GM21786 (cell line): ENCODE measurements around the gene ADAMTSL1.
A peak's percentile ranks its signal among the peaks of the same experiment; 100 is the strongest.

Source experiments
- ATAC-seq: cut with Tn5 transposase; IDR thresholded peaks from one replicate; pipeline ENCODE4 v1.9.1; 2021; ENCODE audit not compliant: unreplicated experiment

The ADAMTSL1 gene

DNA sequence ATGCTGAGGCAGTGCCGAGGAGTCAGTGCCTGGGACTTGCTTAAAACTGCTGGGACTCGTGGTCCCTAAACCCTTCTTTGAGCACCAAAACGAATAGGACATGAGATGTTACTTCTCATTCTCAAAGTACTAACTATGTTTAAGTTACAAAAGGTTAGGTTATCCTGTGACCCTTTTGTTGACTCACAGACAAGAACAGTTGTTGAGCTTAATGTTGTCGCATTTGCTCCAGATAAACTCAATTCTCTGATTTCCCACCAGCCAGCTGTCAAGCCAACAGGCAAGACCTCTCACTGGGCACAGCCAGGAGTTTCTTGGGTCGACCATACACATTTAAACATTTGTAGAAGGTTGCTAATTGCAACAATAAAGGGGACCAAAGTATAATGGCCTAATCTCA lies 249.4 kb downstream of the ADAMTSL1 start:
- no peak for ATAC-seq

DNA sequence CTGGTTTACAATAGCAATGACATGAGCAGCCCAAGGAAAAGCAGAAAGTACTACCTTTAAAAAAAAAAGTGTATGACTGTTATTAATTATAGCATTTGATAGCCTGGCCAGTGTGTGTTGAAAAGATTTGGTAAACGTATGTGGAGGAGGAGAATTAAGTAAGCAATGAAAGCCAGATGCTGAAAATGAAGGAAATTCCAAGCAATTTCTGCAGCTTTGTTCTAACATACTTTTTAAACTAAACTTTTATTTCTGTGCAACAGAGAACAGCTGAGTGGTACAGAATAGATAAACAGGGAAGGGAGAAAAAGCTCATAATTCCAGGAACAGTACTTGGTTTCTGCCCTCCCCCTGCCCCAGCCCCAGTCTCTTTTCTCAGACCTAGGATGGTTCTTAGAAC lies 252.6 kb downstream of the ADAMTSL1 start:
- ATAC-seq: no peak

DNA sequence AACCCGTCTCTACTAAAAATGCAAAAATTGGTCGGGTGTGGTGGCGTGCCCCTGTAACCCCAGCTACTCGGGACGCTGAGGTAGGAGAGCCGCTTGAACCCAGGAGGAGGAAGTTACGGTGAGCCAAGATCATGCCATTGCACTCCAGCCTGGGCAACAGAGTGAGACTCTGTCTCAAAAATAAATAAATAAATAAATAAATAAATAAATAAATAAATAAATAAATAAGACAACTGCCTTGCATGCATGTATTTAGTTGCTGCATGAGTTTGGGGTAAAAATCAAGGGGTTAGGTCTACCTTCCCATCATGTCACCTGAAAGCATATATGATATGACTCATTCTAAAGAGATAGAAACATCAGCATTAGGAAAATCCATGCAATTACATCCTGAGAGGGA lies 254.0 kb downstream of the ADAMTSL1 start:
- ATAC-seq: no peak

DNA sequence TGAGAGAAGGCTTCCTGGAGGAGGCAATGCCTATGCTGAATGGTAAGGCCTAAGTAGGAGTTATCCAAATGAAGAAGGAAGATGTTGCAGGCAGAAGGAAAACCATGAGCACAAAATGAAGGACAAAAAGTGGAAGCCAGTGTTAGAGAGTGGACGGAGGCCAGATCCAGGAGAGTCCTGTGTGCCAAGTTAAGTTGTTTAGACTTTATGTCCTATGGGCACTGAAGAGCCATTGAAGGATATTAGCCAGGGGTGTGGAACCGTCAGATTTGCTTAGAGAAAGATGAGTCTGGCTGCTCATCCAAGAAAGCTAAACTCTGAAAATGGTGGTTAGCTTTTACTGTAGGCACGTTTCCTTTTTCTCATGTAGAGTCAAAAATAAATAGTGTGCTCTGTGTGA lies 254.7 kb downstream of the ADAMTSL1 start:
- ATAC-seq: no peak

DNA sequence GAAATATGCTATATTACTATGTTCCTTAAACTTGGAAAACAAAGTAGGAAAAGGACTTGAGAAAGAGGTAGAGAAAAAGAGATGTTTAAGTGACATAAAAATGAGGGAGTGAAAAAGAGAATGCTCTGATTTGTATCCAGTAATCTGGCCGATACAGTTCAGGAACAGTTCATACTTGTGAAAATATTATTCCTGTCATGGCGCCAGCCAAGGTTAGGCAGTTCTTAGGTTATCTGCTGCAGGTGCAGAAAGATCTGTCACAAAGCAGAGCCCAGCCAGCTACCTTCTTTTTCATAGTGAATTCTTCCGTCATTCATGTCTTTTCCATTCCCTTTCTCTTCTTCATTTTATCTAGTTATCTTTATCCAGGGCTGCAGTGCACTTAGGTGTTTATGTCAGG lies 256.3 kb downstream of the ADAMTSL1 start:
- no peak for ATAC-seq

DNA sequence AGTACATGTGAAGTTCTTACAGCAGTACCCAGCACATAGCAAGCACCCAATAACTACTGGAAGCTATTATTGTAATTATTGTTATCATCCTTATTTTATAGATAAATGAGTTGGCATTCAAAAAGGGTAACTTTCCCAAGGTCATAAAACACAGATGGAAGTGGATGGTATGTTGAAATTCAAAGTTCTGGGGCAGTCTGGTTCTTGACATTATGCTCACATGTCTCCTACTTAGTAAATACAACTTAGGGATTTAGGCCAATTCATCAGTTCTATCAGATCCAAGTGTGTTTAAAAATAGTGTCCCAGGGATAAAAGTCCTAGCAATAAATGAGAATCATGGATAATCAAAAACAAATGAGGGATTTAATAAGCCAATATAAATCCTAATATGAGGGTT lies 265.2 kb downstream of the ADAMTSL1 start:
- no peak for ATAC-seq

DNA sequence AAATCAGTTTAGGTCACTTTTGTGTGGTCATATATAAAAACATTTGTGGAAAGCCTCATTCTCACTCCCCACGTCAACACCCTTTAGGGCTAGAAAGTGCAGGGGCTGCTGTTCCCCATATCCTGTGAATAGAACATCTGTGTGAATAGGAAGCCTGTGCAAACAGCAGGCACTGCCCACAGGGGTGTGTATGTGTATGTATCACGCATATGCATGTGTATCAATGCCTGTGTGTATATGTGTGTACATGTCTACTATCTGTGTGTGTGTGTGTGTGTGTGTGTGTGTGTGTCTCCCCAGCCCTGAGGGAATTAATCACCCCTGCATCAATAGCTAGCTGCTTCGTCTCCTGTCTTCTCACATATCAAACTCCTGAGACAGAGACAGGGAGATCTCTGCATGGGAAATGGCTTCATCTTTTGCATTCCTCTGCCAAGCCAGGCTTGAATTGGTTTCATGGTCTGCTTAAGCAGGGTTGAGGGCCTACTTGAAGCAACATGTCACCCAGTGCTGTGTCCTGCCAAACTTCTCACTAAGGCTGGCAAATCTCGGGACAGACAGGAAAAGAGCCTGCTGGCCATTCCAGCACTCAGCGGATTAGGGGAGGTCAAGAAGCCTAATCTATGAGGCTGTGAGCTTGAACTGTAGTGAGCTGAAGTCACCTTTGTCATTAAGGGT lies 265.8 kb downstream of the ADAMTSL1 start:
- ATAC-seq: no peak

DNA sequence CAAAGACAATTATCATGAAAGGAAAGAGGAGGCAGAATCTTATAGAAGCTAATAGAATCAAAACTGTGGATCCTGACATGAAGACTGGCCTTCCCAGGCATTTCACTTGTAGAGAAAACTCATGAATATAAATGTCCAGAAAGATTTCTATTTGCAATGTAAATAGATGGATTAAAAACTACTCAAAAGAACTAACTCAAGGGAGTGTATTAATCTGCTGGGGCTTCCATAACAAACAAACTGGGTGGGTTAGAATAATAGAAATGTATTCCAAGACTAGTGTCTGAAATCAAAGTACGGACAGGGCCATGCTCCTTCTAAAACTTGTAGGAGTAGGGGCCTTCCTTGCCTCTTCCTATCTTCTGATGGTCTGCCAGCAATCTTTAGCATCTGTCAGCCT lies 267.4 kb downstream of the ADAMTSL1 start:
- no peak for ATAC-seq

DNA sequence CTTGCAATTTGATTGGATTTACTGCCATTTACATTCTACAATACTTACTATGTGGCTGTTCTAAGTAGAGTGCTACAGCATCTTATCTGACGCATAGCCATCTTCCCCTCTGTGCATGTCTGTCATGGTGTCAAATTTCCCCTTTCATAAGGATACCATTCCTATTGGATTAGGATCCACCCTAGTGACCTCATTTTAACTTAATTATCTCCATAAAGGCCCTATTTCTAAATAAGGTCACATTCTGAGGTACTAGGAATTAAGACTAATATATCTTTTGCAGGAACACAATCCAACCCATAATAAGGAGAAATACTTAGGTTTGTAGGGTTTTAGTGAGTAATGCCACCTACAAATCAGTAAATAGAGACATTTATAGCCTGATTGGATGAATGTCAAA lies 268.0 kb downstream of the ADAMTSL1 start:
- ATAC-seq: no peak

DNA sequence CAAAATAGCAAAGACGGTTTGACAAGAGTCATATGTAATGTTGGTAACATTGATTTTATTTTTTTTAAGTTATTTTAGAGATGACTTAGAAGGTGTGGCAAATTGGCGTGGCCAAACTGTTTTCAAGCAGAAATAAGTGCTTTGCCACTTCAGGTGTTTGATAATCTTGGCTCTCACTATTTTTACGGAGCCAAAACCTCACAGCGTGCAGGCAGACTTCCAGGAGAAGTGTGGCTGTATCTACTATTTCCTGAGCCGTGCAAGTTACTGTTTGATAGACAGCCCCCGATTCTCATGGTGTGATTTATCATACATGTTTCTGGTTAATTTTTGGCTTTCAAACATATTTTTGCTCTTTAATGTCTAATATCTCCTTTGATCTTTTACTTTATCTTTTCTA lies 269.5 kb downstream of the ADAMTSL1 start:
- ATAC-seq: no peak

DNA sequence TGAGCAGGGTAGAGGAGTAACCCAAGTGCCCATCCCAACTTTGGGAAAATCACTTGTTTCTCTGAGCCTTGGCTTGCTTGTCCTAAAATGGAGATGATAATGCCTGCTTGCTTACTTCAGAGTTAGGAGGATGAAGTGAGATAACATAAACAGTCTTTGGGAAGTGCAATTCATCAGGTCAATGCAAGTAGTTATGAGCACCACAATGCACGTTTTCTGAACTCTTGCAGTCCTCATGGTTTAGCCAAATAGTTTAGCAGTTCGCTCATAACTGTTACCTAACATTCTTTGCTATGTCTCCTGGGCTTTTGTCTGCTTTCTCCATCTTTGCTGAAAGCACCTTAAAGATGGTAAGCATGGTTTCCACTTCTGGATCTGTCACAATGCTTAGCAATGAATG lies 270.0 kb downstream of the ADAMTSL1 start:
- ATAC-seq: no peak

DNA sequence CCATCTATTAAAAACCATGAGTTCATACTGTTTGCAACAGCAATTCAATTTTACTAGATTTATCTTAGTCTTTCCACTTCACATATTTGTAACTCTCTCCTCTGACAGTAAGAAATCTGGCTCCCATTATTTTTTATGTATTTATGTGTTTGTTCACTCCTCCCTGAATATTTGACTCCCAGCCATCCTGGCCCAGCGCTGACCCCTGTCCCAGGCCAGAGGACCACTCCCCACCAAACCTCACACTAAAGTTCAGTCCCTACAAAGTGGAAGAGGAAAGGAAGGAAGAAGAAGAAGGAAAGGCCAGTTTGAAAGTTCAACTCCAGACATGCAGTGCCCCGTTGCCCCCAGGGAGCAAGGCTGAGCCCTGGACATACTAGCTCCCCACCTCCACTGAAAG lies 271.8 kb downstream of the ADAMTSL1 start:
- ATAC-seq: no peak

DNA sequence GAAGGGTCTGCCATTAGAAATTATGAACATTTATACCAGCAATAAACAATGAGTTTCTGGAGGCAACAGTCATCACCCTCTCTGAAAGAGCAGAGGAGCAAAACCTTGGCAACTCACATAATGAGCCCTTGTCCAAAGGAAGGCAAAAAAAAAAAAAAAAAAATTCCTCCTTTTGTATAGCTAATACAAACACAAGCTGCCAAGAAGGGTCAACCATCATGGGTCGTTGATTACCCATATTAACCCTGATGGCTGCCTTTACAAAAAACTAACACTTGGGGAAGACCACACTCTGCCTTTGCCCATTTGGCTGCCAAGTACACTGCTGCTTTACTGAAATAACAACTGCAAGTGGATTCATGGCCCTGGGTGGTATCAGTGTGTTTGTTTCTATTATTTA lies 272.7 kb downstream of the ADAMTSL1 start:
- no peak for ATAC-seq

DNA sequence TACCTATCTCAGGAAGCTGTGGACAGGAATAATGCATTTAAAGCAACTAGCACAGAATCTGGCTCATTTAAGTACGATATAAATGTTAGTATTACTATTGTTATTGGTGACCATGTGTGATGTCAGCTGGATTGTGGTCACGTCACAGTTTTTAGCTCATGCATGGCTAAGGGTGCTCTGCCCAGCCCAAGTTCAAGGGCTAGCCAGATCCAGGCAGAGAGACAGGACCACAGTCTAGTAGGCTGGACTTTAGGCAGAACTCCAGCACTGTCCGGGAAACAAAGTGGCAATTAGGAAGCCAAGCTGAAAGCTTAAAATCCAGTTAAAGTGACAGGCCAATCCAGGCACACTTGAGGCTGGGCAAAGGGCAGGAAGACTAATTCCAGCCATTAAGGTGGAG lies 273.6 kb downstream of the ADAMTSL1 start:
- no peak for ATAC-seq

DNA sequence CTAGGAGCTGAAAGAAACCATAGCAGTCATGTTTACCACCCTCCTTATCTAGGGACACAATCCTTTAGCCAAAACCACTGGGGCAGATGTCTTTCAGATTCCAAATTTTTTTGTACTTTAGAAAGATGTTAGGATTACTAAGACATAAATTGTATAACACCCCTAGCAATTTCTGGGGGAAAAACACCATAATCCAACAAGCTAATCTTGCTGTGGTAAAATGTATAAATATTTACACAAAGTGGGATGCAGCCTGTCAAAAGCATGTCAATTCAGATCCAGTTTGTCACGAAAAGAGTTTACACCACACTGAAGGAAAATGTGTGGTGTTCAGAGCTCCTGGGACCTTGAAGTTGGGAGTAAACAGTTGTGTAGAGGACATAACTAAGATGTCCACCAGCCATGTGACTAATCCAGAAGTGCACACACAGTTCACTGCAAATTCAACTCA lies 274.3 kb downstream of the ADAMTSL1 start:
- ATAC-seq: no peak

DNA sequence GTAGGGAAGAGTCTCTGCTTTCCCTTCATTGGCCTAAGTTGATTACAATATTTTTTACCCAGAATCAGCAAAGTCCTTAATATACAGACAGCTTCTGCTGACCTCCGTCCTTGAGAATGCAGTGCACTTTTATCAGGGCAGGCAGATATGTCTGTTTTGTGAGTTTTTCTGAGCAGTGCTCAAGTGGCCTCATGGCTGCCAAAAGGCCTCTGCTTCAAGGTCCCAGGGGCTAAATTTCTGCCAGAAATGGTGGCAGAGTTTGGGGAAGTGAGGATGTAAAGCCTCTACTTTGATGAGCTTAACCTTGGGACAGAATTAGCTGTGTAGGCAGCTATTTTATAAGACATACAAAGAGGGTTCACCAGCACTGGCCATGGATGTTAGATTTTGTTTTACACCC lies 275.8 kb downstream of the ADAMTSL1 start:
- ATAC-seq: no peak

DNA sequence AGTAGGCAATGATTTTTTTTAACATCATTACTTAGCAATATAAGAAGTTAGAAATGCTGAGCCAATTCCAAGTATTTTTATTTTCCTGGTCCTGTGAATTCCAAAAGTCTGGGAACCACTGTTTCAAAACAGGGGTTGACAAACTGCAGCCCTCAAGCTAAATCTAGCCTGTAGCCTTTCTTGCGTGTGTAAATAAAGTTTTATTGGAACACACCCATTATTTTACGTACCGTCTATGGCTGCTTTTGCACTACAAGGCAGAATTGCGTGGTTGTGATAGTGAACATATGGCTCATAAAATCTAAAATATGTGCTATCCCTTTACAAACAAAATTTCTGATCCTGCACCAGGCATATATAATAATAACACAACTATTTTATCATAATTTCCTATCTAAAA lies 280.0 kb downstream of the ADAMTSL1 start:
- no peak for ATAC-seq

DNA sequence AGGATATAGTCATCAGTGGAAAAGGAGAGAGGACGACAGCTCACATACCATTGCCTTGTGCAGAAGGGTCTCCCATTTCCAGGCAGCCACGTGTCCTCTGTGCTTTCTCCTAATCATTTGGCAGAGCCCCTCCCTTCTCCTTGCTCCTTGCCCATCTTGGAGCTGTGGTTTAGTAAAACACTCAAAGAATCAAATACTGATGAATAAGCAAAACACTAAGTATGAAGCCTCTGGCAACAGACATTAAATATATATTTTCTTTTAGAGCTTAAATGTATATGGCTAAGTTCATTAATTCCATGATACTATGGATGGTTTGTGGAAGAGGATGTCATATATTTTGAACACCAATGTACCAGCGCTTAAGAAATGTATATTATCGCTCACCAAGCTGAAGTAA lies 280.6 kb downstream of the ADAMTSL1 start:
- ATAC-seq: no peak

DNA sequence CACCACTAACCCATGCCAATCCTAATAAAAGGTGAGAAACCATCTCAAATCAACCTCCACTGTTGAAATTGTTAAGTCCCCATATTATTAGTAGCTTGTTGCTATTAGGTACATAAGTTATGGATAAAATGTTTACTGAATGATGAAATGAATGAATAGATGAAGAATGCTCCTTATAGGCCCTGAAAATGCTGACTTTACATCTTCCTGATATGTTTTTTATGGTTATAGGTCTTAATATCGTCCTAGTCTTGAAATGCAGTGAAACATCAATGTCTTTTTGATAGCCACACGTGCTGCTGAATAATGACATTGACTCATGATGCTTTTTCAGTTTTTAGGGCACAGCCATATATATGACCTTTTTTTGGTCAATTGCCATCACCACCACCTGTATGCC lies 281.3 kb downstream of the ADAMTSL1 start:
- ATAC-seq: no peak

DNA sequence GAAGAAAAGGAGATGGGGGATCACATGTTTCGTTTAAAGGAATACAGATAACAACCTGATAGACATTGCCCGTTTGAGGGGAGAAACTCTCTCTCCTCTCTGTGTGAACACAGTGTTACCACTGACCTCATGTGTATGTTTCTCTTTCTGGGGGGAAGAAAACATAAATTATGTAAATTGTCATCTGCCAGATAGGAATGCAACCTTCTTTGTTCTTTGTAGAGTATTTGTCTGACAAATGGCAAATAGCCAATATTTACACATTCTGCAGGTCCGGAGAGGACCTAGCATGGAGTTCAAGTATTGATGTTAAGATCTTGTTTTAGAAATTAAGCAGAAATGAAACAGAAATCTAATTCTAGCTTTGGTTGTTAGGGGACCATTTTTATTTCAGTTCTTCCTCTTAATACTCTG lies 282.8 kb downstream of the ADAMTSL1 start:
- ATAC-seq: peak; percentile 50

DNA sequence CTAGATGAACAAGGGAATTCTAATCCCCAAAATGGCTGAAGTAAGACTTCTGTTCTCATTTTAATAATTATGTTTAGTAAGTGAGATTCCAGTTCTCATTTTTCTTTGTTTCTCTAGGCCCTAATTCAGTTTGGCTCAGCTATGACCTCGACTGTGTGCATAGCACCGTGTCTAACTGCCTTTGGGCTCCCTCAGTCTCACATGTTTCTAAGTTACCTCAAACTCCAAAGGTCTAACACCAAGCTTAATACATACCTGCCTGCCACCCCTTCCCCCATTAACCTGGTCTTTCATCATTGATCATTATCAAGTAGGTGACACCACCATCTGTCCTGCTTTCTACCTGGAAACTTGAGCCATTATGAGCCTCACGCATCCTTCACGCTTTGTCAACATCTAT lies 285.9 kb downstream of the ADAMTSL1 start:
- ATAC-seq: no peak

DNA sequence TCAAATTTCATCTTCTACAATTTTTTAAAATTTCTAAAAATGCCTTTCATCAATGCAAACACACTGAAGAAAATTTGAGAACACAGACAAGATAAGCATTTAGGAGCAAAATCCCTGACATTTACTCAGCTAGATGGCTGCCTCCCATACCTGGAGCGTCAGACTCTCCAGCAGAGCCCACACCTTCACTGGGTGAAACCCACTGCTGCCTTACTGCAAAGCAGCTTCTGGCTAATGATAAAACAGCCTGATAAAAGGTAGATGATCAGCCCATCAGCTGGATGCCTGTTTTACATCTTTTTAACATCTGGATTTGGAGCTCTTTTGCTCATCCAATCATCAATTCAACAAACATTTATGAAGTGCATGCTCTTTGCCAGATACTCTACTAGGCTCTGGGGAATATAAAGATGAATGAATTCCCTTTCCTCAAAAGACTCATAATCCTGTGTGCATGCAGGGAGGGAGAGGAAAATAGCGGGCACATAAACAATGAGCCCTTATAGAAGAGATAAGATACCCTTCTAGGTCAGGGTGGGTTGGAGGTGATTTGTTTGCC lies 287.9 kb downstream of the ADAMTSL1 start:
- ATAC-seq: no peak

DNA sequence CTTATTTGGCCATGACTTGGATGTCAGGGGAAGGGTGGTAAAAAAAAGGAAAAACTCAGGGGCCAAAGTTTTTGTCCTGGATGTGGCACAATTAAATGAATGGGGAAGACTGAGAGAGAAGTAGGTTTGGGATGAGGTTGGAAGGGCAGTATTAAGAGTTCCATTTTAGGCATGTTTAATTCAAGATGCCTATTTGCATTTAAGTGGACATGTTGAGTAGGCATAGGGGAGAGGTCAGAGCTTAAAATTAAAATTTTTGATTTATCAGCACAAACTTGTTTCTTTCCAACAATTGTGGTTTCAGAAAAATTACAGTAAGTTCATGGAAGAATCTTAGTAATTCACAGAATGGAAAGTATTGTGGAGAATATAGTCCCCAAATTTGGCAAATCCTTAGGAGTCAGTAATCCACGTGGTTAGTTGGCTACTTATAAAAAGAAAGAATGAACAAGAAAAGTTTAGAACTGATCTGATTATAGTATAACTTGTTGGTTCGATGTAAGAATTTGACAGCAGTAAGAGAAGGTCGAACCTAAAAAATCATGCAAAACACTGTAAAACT lies 293.1 kb downstream of the ADAMTSL1 start:
- ATAC-seq: no peak
